Body of pancreas (tissue), 4 donors: ENCODE data around the gene ZFYVE9. TPM values are rescaled to one million over a fixed set of nuclear protein-coding genes. Genes with fewer than 3 reads are reported as not detected.
"Not testable (repeated sequence)": the region's sequence is repeated elsewhere in the genome, so short reads cannot be mapped to it uniquely, and the experiment has no call there.

Experiments
- ATAC-seq: fragments of 150-250 bp; one replicate; pipeline ENCODE4 v1.9.1; 2016
- DNase-seq, 4 donors: peaks; one replicate each; pipeline ENCODE4 v3.0.0-alpha.2; 2019
- H3K27ac ChIP-seq, 4 donors: fragments of 200-600 bp; sonication (generic); 1 replicate in 3 of 4; 2 replicates in 1 of 4; pipeline versions ENCODE4 v1.5.1 to v1.6.1; 2016 to 2019; ENCODE audit warnings: mild to moderate bottlenecking in 1 of 4, mixed read lengths in 1 of 4, moderate library complexity in 1 of 4
- H3K27me3 ChIP-seq, 2 donors: fragments of 200-600 bp; sonication (generic); one replicate each; pipeline ENCODE4 v1.6.0; 2016; ENCODE audit warnings: mild to moderate bottlenecking in 1 of 2
- H3K36me3 ChIP-seq, 2 donors: fragments of 200-600 bp; sonication (generic); replicated peaks in 1 of 2; 2 replicates each; pipeline ENCODE4 v1.5.1; 2016; ENCODE audit warnings: low read depth in 2 of 2; ENCODE audit not compliant: insufficient read depth in 1 of 2
- H3K4me1 ChIP-seq: fragments of 200-600 bp; sonication (generic); one replicate; pipeline ENCODE4 v1.6.0; 2016
- H3K4me3 ChIP-seq, 2 donors: fragments of 200-600 bp; sonication (generic); 1 replicate in 1 of 2; 2 replicates in 1 of 2; pipeline ENCODE4 v1.5.1; 2016 to 2019
- H3K9me3 ChIP-seq, 3 donors: fragments of 200-600 bp; sonication (generic); 1 replicate in 2 of 3; 2 replicates in 1 of 3; pipeline ENCODE4 v1.5.1; 2016
- POLR2A ChIP-seq, 3 donors: fragments of 450-650 bp; IDR thresholded peaks; one replicate each; pipeline ENCODE4 v1.6.1; 2016; ENCODE audit warnings: antibody characterized with exemption in 3 of 3, mild to moderate bottlenecking in 2 of 3
- WGBS, 2 donors: methylation state at CpG; one replicate each; pipeline ENCODE4 v1.1.5; 2017; 5-methylcytosine and 5-hydroxymethylcytosine counted together
- intact Hi-C: fragments of 100-400 bp; cut with DNase I; formaldehyde crosslinking; loops from one replicate; pipeline ENCODE4 v1.15.1; 2023
- total RNA-seq, 2 donors: library from RNA; depleted of rRNA; stranded (reverse); fragments of >200 nt; gene quantifications; one replicate each; pipeline ENCODE4 v1.1.0, GENCODE V29; 2016
- TF ChIP-seq, protein P1 (sequence below), 7 experiments: fragments of 450-650 bp in 4 of 7; fragments of 200-600 bp in 3 of 7; sonication (generic) in 3 of 7; IDR thresholded peaks; one replicate each; pipeline ENCODE4 v1.5.1; 2016 to 2019; ENCODE audit warnings: antibody characterized with exemption in 7 of 7

ZFYVE9 gene
- total RNA-seq, 2 donors from 2014 or later = 21.5 to 23.4 TPM

DNA sequence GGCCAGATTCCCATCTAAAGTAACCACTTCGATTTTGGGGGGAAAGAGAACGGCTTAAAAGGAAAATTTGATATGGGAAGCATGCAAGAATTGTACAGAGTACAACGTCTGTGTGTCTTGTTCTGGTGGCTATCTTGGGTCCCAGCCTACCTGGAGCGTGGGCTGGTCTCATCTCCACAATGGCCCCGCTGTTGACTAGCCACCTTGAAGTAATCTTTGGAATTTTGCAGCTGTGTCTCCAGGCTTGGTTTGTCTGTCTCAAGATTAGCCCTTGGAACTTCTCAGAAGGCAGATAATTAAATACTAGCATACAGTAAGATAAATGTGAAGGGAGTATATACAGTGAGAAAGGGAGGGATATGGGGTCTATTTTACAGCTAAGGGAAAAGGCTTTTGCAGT is 225.4 kb downstream of the ZFYVE9 start:
- ATAC-seq (no peak), DNase-seq (no peak)
- peaks cover 41% of the 10 kb centered on the region for H3K4me1 ChIP-seq
- intact Hi-C loops = no loop called here
- no peaks in the 10 kb centered on the region for H3K36me3 ChIP-seq
- no peak overlapping the region for H3K4me3 ChIP-seq
- no peaks in the 10 kb centered on the region for H3K9me3 ChIP-seq
- no peak overlapping the region for H3K27ac ChIP-seq
- H3K27me3 ChIP-seq = no peaks in the 10 kb centered on the region
- whole genome bisulfite sequencing, 2 donors = 87 to 97% methylated on average over 5 of the region's 5 CpGs
- no peak for TF ChIP-seq POLR2A (IDR thresholded peaks at IDR 0.05)
- TF ChIP-seq, protein P1, sequence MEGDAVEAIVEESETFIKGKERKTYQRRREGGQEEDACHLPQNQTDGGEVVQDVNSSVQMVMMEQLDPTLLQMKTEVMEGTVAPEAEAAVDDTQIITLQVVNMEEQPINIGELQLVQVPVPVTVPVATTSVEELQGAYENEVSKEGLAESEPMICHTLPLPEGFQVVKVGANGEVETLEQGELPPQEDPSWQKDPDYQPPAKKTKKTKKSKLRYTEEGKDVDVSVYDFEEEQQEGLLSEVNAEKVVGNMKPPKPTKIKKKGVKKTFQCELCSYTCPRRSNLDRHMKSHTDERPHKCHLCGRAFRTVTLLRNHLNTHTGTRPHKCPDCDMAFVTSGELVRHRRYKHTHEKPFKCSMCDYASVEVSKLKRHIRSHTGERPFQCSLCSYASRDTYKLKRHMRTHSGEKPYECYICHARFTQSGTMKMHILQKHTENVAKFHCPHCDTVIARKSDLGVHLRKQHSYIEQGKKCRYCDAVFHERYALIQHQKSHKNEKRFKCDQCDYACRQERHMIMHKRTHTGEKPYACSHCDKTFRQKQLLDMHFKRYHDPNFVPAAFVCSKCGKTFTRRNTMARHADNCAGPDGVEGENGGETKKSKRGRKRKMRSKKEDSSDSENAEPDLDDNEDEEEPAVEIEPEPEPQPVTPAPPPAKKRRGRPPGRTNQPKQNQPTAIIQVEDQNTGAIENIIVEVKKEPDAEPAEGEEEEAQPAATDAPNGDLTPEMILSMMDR (IDR thresholded peaks at IDR 0.05) = no peak

DNA sequence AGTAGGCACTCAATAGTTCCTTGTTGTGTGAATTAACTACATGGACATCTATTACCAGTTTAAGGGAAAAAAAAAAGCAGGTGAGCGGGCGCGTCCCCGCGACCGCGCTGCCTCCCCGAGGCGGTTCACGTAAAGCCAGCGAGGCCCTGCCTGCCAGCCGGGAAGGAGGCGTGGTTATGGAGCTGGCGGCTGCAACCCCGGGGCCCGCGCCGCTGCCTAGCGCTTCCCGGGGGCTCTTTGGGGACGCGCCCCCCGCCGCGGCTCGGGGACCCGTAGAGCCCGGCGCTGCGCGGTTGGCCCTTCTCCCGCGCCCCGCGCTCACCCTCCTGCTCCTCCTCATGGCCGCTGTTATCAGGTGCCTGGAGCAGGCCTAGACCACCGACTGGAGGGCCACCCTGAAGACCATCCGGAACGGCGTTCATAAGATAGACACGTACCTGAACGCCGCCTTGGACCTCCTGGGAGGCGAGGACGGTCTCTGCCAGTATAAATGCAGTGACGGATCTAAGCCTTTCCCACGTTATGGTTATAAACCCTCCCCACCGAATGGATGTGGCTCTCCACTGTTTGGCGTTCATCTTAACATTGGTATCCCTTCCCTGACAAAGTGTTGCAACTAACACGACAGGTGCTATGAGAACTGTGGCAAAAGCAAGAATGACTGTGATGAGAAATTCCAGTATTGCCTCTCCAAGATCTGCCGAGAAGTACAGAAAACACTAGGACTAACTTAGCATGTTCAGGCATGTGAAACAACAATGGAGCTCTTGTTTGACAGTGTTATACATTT is 226.7 kb downstream of the ZFYVE9 start:
- peak; percentile 19 for ATAC-seq
- Histone ChIP-seq H3K4me3 (peak overlapping the region; percentile 24 to 50), H3K36me3 (no peaks in the 10 kb centered on the region), H3K27ac (peak overlapping the region; percentile 28 to 86 (median 79)), H3K27me3 (no peaks in the 10 kb centered on the region), H3K9me3 (no peaks in the 10 kb centered on the region), H3K4me1 (peaks cover 37% of the 10 kb centered on the region)
- DNase-seq = peak; percentile 74 to 81 (median 76)
- TF ChIP-seq, protein P1 (IDR thresholded peaks at IDR 0.05) = peak in 3 of 7 experiments; percentile 7 to 15 (median 14)
- TF ChIP-seq POLR2A (IDR thresholded peaks at IDR 0.05) = peak in 2 of 3 donors; percentile 27 to 32
- 2 to 6% methylated on average over 29 to 50 of the region's 51 CpGs for WGBS, 2 donors
- intact Hi-C loops = no loop called here

DNA sequence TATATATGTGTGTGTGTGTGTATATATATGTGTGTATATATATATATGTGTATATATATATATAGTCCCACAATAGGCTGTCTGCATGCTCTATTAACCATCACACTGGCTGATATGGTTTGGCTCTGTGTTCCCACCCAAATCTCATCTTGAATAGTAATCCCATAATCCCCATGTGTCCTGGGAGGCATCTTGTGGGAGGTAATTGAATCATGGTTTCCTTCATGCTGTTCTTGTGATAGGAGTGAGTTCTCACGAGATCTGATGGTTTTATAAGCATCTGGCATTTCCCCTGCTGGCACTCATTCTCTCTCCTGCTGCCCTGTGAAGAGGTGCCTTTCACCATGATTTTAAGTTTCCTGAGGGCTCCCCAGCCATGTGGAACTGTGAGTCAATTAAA is 228.0 kb downstream of the ZFYVE9 start:
- DNase-seq, H3K9me3 ChIP-seq, ATAC-seq, H3K27me3 ChIP-seq, intact Hi-C loops, H3K36me3 ChIP-seq, H3K27ac ChIP-seq, H3K4me3 ChIP-seq: not testable (repeated sequence)
- WGBS, 2 donors = 60 to 80% methylated on average over 1 of the region's 1 CpG
- peaks cover 26% of the 10 kb centered on the region for H3K4me1 ChIP-seq

DNA sequence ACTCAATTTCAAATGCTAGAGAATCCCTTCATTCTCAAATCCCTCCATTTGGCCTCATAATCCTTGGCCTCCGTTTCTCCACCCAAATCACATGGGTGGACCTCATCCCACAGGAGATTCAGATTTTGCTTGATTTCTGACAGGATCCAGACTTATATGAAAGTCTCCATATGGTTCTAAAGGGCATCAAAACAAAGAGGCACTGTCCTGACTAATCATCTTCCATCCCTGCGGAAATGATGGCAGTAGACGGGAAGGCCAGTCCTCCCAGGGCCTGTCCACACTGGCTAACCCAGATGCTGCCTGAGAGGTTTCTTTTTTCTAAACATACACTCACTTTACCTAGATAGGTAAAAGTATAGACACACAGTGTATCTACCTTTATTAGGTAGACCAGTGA is 243.5 kb downstream of the ZFYVE9 start:
- H3K36me3 ChIP-seq = no peaks in the 10 kb centered on the region
- TF ChIP-seq, protein P1 (IDR thresholded peaks at IDR 0.05) = no peak
- TF ChIP-seq POLR2A (IDR thresholded peaks at IDR 0.05) = no peak
- no peaks in the 10 kb centered on the region for H3K9me3 ChIP-seq
- no peak overlapping the region for H3K27ac ChIP-seq
- H3K27me3 ChIP-seq = no peaks in the 10 kb centered on the region
- no peak overlapping the region for H3K4me3 ChIP-seq
- 91 to 96% methylated on average over 3 of the region's 3 CpGs for WGBS, 2 donors
- no peaks in the 10 kb centered on the region for H3K4me1 ChIP-seq
- no peak for ATAC-seq
- no peak for DNase-seq
- intact Hi-C loops = no loop called here

DNA sequence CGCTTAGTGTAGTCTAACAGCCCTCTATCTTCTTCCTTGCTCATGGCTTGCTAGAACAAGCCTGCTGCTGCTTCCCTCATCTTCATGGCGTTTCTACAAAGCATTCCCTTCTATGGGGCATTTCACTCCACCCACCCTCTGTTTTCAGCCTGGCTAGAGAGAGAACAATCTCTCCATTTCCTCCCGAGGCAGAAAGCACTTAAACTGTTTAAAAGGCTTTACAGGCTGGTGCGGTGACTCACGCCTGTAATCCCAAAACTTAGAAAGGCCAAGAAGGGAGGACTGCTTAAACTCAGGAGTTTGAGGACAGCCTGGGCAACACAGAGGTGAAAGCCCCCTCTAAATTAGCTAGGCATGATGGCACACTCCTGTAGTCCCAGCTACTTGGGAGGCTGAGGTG is 244.6 kb downstream of the ZFYVE9 start:
- Histone ChIP-seq H3K4me1 (no peaks in the 10 kb centered on the region), H3K27me3 (no peaks in the 10 kb centered on the region), H3K27ac (no peak overlapping the region), H3K4me3 (no peak overlapping the region), H3K36me3 (no peaks in the 10 kb centered on the region), H3K9me3 (no peaks in the 10 kb centered on the region)
- TF ChIP-seq POLR2A (IDR thresholded peaks at IDR 0.05) = no peak
- TF ChIP-seq, protein P1 (IDR thresholded peaks at IDR 0.05) = no peak
- intact Hi-C loops = no loop called here
- no peak for ATAC-seq
- no peak for DNase-seq
- 87 to 91% methylated on average over 5 of the region's 5 CpGs for WGBS, 2 donors
